Raji (cell line): ENCODE data around the gene MRGPRX3.

ENCODE experiments used
- POLR2A ChIP-seq: IDR thresholded peaks from 2 replicates; pipeline ENCODE4 v1.6.1; 2011; ENCODE audit warnings: low read depth, low read length, control low read depth; ENCODE audit not compliant: insufficient read depth

MRGPRX3 gene

GRCh38 chr11:18140145-18140544, 7.8 kb downstream of the MRGPRX3 start:
- no peak for TF ChIP-seq POLR2A

DNA sequence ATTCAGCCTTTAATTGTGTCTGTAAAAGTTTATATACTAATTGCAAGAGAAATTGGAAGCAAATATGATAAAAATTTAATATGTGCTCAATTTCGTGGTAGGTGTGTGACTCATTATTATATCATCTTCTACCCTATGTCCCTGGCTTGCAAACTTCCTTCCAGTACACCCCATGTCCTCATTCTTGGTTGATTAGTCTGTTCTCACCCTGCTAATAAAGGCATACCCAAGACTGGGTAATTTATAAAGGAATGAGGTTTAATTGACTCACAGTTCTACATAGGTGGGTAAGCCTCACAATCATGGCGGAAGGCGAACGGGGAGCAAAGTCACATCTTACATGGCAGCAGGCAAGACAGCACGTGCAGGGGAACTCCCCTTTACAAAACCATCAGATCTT, 11.9 kb downstream of the MRGPRX3 start:
- no peak for TF ChIP-seq POLR2A

DNA sequence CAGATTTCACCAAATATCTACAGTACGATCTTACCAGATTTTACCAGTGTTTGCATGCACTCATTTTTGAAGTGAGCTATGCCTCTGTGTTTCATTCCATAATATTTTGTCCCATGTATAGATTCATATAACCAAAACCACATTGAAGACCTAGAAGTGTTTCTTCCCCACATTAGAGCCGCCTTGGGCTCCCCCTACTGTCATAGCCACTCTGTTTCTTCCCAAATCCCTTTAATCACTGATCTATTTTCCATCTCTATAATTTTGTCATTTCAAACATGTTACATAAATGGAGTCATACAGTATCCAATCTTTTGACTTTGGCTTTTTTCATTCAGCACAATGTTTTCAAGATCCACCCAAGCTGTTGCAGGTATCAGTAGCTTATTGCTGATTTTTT, 12.7 kb downstream of the MRGPRX3 start:
- no peak for TF ChIP-seq POLR2A

DNA sequence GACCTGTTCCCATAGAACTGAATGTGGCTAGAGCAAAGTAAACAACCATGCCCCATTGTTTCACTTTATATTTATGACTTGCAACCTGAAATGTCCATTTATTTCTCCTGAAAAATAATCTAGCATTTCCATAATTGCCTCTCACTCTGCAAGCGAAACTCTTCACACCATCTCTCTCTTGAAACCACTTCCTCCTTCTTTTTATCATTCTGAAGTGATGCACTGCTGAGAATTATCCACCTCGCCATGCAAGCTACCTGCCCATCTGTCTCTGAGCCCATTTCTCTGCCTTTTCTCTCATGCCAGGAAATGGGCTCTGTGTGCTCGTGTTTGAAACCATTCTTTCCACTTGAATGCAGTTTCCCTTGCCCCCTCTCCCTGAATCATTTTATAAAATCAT, 13.5 kb downstream of the MRGPRX3 start:
- TF ChIP-seq POLR2A: no peak

DNA sequence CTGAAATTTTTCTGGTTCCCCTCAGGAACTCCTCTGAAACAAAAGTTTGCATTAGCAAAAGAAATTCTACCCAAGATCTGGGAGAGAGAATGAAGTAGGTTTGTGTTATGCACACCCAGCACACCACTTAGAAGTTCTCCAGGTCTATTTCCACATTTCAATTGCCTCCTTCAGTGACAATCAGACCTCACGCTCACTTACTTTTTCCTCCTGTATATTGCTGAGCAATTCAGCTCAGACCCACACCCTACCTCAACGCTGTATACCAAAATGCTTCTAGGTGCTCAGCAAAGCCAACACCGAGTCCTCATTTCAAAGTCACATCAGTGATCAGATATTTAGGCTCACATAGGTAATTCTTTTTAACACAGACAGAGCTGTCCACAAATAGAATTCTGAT, 19.2 kb downstream of the MRGPRX3 start:
- no peak for TF ChIP-seq POLR2A

- no peak for TF ChIP-seq POLR2A
Measured at GRCh38 chr11:18168372-18168771, 36.0 kb downstream of the MRGPRX3 start.

GRCh38 chr11:18171377-18172000, 39.1 kb downstream of the MRGPRX3 start:
- TF ChIP-seq POLR2A: no peak

DNA sequence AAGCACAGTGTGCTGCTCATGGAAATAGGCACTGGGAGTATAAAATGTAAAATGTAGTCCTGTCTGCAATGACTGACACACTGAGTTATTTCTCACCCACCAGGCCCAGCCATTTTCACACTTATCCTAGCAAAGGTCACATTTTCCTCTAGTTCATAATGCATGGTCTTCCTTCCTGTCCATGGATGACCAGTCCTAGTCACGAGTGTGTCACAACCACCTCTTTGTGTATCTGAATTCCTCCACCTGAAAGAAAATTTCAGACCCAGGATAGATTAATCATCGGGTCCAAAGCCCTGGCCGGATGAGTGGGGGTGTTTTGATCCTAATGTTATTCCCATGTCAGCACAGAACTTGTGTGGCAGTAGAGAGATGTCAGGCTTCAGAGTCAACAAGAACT, 40.3 kb downstream of the MRGPRX3 start, which contains the start of gene MRGPRX4:
TSS of gene MRGPRX4 (plus strand) at position 172 of the 400 bp plus-strand sequence. CDS start 420 bp downstream, outside the sequence.
- no peak for TF ChIP-seq POLR2A

GRCh38 chr11:18173225-18173866, 41.0 kb downstream of the MRGPRX3 start:
- TF ChIP-seq POLR2A: no peak
